Activated T-helper 1 cell treated with anti-CD3 and anti-CD28 coated beads, Interleukin-2, amount 50 U/mL, for 16 hours (primary cell): Measurements from ENCODE around the gene IL11RA.
A peak's percentile ranks its signal among the peaks of the same experiment; 100 is the strongest.

Source experiments
- DNase-seq, 2 donors: peaks; one replicate each; pipeline ENCODE4 v3.0.0-alpha.2; 2020; ENCODE audit warnings: low read depth in 1 of 2, low spot score in 1 of 2

IL11RA gene

DNA sequence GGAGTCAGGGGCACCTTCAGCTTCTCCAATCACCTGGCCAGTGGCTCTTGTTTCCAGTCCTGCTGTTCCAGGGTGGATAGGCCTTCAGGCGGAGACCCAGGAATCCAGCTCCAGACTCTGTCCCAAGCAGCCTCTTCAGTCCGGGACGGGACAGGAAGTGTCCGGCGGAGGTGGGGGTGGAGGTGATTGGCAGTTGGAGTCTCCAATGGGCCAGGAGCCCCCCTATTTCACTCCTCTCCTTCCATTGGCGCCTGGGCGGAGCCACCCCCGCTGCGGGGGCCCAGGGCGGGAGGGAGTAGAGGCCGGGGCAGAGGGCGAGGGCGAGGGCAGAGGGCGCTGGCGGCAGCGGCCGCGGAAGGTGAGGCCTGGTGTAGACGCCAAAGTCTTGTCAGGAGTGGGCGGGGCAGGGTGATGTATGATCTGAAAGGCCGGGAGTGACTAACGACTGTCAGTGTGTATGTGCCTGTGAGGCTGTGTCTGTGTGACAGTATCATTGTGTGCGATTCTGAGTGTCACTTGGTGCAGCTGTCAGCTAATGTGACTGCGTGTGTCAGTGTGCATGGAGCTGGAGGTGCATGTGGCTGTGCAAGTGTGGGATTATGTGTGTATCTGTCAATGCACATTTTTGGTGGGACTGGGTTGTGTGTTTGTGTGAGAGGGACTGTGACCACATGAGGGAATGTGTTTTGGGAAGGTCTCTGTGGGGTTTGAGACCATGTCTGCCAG is at the start of gene IL11RA:
IL11RA (plus strand) TSS at position 310 of the 726 bp plus-strand sequence. CDS start 3,033 bp downstream, outside the sequence.
- no peak for DNase-seq

DNA sequence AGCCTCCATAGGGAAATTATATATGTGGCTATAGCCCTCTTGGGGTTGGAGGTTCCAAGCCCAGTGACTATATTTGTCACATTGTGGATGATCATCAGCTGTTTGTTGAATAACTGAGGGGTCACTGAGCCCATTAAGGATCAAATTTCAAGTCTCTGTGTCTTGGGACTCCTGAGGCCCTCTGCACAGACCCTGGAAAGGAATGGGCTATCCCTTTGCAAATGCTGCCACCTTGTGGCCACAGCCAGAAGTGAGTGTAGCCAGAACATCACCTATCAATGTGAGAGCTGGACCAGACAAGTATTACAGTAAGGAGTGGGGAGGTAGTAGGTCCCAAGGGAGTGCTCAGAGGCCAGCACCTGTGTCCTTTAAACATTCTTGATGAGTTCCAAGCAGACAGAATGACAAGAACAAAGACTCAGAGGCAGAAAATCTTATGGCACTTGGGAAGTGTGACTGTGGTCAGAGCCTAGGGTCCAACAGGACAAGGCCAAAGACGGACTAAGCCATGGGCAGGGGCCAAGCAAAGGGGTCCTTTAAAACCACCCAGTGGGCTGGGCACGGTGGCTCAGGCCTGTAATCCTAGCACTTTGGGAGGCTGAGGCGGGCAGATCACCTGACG is 48.3 kb upstream of the IL11RA start:
- peak; percentile 67 to 72 for DNase-seq

DNA sequence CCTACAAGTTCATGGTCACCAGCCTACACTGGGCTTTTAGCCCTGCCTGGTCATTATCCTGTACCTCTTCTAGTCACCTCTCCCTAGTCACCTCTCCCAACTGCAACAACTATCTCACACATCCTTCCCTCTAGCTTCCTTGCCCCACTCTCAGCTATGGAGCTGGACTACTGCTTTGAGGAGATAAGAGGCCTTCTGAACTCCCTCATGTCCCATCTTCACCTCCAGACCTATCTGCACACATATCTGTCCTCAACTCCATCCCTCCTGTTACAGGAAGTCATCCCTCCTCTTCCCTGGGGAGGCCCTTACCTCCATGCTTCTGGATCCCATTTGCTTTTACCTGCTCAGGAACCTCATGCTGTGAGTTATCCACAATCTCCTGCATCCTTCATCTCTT is 45.8 kb upstream of the IL11RA start:
- no peak for DNase-seq

DNA sequence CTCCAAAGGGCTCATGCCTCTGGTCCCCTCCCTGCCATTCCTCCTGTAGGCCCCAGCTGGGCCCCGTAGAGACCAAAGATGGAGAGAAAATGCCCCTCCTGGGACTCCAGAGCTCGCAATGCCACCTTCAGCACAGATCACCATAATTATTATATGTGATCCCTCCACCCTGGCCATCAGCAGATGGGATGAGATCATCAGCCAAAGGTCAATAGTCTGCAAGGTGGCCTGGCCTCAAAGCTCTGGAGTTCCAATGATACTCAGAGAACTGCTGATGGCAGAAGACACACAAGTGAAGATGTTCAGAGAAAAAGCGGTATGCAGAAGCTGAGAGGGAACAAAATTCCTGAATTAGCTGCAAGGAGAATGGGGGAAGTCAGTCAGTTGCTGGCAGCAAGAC is 45.1 kb upstream of the IL11RA start:
- DNase-seq, result no peak

DNA sequence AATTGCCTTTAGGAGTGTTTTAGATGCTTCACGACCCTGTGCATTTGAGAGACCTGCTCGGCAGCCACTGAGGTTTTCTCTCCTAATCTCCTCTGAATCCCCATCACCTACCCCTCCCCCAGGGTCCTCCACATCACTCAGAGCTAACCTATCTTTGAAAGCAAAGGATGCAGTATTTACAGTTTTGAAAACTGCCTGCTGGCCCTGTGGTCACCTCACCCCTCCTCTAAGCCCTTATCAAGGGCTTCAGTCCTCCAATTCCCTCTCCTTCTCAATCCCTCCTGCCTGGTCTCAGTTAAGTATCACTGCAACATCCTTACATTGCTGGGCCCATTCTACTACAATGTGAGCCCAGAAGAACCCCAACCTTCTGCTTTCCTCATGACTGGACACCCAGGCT is 44.7 kb upstream of the IL11RA start:
- DNase-seq, result no peak

DNA sequence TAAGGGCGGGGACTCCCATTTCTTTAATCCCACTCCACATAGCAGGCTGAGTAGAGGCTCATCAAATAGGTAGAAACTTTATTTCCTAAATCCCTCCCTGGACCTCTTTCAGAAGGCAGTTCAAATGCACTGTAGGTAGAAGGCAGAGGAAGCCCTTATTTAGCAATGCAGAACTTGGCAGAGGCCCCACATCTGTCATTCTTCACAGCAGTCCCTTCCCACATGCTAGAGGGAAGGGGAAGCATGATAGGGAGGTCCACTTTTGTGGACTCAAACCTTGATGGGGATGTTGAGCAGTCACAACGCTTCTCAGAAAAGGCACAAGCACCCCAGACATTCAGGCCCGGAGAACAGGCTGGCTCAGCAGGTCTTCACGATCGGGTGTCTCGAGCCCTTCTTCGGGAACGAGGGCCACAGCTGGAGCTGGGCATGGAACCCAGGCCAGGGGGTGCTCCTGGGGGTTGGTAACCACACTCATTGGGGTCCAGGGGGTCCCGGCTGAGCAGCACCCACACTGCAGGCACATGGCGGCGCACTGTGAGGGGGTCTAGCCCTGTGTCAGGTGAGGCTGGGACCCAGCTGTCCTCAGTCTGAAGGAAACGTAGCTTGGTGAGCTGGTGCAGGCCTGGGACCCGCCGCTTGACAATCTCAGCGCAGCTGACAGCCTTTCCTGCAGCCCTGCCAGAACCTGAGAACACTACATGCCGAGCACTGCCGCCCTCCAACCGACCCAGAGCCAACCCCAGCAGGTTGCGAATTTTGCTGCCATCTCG is 41.4 kb upstream of the IL11RA start:
- DNase-seq, result no peak

DNA sequence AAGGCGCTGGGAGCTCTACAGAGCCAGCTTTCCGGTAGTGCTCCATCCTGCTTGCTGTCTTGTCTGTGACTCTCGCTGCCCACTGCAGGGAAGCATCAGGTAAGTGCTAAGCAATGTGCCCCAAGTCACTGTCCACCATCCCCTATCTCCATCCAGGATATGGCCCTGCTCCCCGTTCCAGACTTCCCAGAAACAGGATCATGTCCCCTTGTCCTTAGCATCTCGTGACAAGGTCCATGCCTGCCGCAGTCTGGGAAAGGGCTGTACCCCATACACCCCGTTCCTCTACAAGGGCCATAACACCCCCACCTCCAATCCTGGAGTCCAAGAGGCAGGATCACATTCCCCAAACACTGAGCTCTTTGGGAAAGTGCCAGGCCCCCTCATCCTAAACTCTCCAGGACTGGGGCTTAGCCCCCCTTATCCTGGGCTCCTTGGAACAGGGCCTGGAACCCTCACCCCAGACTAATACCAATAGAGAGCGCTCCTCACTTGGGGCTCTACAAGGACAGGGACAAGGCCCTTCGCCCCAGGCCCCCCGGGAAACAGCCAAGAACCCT is 40.7 kb upstream of the IL11RA start:
- no peak for DNase-seq

DNA sequence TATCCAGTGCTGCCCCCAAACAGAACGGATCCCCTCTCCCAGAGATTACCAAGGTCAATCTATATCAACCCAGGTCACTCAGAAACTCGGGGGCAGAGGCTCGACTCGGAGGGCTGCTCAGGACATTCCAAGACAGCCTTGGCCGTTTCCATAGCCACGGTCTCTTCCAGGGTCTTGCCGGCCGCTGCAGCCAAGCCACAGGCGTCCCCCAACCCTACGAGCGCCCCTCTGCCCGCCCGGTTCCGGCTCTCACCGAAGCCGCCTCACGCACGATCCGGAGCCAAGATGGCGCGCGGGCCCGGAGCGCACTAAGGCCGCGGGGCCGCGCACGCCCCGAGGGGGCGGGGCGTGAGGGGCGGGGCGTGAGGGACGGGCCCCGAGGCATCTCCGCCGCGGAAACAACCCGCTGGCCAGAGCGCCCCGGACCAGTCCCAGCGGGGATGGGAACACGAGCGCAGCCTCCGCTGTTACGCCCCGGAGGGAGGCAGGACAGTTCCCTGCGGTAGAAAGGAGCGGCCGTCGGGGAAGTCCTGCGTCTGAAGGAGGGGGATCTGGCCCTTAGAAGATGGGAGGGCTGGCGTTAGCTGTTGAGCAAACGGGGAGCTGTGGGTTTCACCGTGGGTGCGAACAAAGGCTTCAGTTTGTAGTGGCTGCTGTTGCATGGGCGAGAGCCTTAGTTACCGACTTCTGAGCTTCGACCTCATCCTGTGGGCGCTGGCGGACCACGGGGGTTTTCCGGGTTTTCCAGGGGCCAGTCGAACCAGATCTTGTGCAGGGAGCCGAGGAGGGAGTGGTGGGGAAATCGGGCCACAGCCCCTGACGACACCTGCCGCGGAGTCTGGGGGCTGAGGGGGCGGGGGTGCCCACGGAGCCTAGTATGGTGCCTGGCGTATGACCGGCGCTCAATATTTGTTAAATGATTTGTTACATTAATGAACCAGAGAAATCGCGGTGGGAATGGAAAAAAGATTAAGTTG is 39.9 kb upstream of the IL11RA start, which contains the start of gene RPP25L:
RPP25L (minus strand) TSS at position 287 of the 977 bp plus-strand sequence. CDS start 801 bp downstream, outside the sequence.
- peak; percentile 60 to 74 for DNase-seq

DNA sequence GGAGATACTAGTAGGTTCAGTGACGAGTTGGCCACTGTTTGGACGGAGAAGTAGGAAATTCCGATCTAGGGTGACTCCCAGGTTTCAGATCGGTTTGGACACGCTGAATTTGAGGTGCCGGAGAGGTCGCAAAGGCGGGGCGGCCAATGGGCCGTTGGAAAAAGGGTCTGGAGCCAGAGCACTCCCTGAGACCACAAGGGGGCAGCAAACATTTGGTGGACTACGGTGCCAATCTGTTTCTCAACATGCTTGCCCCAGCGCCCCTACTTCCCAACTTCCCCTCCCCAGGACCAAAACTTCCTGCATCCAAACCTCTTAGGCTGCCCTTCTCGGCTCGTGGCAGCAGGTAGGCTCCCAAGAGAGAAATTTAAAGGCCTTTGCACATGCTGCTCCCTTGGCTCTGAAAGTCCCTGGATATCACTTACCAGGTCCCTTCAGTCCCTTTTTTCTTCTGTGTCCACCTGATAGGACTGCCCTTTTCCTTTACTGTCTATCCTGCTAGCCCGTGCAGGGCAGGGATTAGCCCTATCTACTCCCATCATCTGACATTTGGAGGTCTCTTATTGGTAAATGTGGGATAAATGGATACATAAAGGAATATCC is 39.1 kb upstream of the IL11RA start:
- peak; percentile 39 to 56 for DNase-seq

DNA sequence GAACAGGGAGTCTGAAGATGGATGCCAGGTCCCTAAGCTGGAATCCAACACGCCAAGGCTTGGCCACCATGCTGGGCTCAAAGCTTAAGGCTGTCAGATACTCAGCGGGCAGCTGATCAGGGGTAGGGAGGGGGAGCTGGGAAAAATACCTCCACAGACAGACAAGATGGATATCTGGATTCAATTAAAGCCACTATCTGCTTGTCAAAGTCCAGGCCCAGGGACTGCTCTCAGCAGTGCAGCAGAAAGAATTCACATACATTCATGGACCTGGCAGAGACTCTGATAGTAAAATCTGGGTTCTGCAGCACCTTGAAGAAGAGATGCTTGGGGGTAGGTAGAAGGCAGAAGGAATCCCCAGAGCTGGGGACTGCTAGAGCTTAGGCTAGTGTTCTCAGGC is 36.9 kb upstream of the IL11RA start:
- no peak for DNase-seq

DNA sequence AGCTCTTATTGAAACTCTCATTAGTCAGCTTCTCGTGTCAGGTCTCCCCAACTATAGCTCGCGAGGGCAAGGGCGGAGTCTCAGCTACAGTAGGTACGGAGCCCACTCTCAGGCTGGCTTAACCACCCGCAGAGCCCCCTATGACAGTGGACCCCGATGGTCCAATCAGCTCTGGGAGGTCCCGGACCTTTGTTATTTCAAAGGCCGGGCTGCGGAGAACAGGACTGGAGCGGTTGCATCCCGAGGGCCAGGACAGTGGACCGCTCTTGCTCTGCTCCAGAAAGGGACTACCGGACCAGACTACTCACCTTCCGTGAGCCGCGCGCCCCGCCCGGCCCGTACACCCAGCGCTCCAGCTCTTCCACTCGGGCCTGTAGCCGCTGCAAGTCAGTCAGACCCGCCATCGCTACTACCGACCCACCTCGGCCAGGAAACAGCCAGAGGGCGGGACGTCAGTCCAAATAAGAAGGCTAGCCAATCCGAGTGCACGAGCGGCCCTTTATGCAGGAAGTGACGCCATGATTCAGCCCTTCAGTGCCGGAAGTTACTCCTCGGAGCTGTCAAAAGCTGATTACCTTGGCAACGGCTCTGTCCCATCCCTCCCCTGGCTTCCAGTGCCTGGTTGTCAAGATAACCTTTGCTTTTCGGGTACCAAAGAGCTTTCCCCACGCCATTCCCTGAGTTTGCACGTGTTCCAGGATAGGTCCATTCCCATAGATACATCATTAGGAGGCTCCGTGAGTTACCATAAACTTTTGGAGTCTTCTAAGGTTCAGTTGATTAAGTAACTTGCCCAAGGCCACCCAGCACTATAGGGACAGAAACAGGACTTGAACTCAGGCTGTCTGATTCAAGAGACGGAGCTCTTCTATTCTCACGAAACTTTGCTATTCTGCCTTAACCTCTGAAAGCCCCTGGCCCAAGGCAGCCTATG is 31.7 kb upstream of the IL11RA start, which contains the start of gene DCTN3:
DCTN3 (minus strand) TSS at position 435 of the 934 bp plus-strand sequence; CDS start at position 404, 31 bp downstream.
- peak; percentile 75 to 83 for DNase-seq

DNA sequence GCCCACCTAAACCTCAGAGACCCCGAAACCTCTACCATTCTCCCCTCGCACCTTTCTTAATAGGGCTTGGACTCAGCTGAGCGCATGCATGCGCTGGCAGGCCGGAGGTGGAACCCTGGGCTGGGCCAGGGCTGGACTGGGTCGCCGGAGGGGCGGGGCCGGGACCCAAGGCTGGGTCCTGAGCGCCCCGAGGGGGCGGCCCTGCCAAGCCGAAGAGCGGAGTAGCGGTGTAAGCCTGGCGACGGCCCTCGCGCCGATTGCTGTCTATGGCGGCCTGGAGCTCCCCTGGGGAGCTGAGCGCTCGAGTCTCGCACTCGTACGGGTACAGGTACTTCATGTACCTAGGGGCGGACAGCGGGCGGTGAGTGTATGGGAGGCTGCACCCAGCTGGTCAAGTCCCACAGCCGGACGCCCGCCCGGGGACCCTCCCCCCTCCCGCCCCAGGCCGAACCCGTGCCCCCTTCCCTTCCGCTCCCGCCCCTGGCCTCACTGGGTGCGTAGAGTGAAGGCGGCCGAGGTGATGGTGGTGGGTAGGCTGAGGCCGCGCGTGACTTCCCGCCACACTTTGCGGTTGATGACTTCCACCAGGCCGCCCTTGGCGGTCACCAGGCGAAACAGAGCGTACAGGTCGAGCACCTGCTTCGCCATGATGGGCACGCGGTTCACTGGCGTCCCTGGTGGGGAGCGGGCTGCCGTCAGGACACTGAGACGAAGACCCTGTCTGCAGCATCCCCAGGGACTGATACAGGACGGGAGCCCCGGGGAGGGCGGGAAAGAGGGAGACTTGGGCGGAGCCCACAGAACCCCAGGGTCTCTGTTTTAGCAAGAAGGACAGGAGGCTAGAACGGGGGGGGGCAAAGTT is 28.4 kb upstream of the IL11RA start:
- DNase-seq, result no peak

DNA sequence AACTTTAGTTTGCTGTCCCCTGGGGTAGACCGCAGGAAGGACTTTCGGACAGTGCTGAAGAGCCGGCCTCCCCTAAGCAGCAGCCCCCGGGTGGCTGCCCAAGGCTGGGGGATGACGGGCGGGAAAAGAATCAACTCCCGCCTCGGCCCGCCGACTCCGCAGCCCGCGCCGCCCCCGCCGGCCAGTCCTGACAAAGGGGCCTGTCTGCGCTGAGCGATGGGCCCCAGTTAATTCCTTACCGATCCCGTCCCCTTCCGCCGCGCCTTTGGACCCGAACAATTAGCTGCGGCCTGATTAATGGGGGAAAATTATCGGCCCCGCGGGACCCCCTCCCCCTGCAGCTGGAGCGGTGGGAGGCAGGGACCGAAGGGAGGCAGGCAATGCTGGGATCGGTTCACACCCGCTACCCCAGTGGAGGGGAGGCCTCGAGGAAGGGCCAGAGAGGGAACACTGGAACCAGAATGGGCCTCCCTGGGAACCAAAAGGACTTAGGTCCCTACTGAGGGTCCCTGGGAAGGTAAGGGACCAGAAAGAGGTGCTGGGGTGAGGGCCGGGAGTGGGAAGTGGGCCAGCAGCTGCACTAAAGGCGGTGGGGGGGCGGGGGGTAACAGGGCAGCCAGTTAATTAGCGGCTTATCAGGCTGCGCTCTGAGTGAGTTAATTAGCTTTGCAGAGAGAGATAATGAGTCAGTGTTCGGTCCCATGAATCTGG is 27.4 kb upstream of the IL11RA start:
- DNase-seq, result no peak

DNA sequence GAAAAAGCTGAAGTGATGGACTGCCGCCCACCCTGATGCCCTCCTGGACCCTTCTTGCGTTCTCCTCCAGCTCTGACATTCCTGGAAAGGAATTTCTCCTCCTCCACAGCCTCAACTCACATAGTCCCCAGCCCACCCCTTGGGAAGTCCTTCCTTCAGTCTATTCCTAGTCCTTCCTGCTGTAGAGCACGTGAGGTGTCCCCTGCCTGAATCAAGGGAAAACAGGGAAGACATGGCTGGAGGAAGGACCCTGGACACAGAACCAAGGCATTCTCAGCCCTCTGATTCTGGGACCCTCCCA is 26.8 kb upstream of the IL11RA start:
- DNase-seq, result no peak

DNA sequence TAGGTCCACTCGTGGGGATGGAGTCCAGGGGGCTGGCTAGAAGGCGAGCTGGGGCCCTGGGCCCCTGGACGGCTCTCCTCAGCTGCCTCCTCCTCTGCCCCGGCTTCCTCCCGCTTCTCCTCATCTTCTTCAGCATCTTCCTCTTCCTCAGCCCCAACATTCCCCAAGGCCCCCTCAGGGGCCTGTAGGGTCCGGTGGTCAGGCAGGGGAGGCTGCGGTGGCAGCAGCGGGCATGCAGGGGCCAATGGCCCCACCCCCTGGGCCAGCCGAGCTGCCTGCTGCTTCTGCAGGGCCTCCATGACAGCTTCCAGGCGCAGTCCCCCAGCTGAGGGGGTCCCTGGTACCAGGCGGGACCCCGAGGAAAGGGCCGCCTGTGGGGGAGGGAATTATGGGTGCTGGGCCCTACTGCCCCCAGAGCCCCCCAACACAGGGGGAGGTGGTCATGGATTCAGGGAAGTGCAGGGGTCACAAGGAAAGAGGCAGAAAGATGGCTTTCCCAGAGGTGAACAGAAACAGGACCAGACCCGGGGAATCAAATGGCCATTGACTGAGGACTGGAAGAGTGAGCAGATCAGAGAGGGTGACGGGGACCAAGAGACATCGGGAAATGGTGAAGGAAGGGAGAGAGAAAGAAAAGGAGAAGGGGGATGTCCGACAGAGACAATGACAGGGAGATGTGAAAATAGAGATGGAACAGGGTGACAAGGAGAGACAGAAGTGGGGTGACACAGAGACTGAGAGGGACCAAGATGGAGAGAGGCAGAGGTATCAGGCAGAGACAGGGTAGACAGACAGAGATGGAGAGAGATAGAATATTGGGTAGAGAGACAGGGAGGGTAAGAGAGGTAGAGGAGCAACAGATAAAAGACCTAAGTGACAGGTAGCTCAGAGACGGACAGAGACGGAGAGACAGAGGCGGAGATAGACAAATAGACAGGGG is 24.0 kb upstream of the IL11RA start:
- no peak for DNase-seq
